Measurements from ENCODE around the gene SHCBP1L. TPM values are rescaled to one million over a fixed set of nuclear protein-coding genes. Genes with fewer than 3 reads are reported as not detected.

Gene SHCBP1L
- polyA plus RNA-seq, 1 donor from 2014 or later, result not detected

DNA sequence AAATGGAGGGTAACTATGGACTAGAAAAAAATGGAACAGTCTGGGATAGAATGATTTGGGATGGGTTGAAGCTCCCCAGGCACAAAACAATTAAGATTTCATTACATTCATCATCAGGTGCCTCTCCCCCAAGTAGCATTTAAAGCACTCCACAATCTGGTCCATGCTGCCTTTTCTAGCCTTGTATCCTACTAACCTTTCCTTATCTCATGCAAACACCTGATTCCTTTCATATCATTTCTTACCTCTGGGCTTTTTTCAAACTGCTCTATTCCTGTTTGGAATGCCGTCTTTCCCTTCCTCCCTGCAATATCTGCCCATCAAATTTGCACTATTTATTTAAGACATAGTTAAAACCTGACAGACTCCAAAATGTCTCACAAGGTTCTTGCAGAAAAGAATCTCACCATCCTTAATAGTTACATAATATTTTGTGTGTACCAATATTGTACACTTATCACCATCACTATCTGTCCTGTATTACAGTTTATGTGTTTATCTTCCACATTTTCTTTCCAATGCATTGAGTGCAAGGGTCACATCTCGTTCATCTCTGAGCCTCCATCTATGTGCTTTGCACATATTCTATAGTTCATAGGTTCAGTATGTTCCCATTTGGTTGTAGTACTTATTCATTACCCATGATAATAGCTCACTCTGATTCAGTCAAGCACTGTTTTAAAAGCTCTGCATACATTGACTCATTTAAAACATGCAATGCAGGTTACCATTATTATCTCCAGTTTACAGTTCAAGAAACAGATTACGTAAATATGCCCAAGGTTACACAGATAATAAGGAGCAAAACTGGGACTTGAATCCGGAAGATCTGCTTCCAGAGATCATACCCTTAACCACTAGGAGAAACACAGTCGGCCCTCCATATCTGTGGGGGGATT, 16.1 kb upstream of the SHCBP1L start:
- Histone ChIP-seq H3K36me3 (ENCODE audit: insufficient read depth, low read length) (no peaks in the 10 kb centered on the region), H4K20me1 (ENCODE audit: insufficient read depth) (no peaks in the 10 kb centered on the region), H3K9ac (ENCODE audit: low read length) (no peak overlapping the region), H3K4me3 (ENCODE audit: low read length) (no peak overlapping the region), H3K4me2 (ENCODE audit: low read length) (no peak overlapping the region), H3K9me2 (ENCODE audit: insufficient read depth, low read length) (no peaks in the 10 kb centered on the region), H3K27ac (ENCODE audit: low read length) (no peak overlapping the region), H3K79me2 (replicated peaks; ENCODE audit: insufficient read depth, low read length) (no peaks in the 10 kb centered on the region), H3K27me3 (ENCODE audit: insufficient read depth, low read depth, low read length) (no peaks in the 10 kb centered on the region), H3F3A (ENCODE audit: insufficient read depth, low read length, poor library complexity, severe bottlenecking) (no peaks in the 10 kb centered on the region), H3K9me3 (ENCODE audit: low read length) (no peaks in the 10 kb centered on the region), H2AFZ (ENCODE audit: low read depth, low read length) (no peak overlapping the region)
- TF ChIP-seq MXI1 (conservative IDR thresholded peaks at IDR 0.05; ENCODE audit: poor library complexity, severe bottlenecking) (no peak), RAD21 (conservative IDR thresholded peaks at IDR 0.05) (no peak), EP300 (conservative IDR thresholded peaks at IDR 0.05; ENCODE audit: poor library complexity, severe bottlenecking) (no peak), EZH2 (IDR thresholded peaks at IDR 0.05; ENCODE audit: borderline replicate concordance, insufficient read depth, low read length, poor library complexity, severe bottlenecking) (no peak), POLR2AphosphoS5 (IDR thresholded peaks at IDR 0.05) (no peak), TAF1 (IDR thresholded peaks at IDR 0.05; ENCODE audit: low read depth) (no peak)
- TF ChIP-seq, protein P1, sequence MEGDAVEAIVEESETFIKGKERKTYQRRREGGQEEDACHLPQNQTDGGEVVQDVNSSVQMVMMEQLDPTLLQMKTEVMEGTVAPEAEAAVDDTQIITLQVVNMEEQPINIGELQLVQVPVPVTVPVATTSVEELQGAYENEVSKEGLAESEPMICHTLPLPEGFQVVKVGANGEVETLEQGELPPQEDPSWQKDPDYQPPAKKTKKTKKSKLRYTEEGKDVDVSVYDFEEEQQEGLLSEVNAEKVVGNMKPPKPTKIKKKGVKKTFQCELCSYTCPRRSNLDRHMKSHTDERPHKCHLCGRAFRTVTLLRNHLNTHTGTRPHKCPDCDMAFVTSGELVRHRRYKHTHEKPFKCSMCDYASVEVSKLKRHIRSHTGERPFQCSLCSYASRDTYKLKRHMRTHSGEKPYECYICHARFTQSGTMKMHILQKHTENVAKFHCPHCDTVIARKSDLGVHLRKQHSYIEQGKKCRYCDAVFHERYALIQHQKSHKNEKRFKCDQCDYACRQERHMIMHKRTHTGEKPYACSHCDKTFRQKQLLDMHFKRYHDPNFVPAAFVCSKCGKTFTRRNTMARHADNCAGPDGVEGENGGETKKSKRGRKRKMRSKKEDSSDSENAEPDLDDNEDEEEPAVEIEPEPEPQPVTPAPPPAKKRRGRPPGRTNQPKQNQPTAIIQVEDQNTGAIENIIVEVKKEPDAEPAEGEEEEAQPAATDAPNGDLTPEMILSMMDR (IDR thresholded peaks at IDR 0.05; ENCODE audit: poor library complexity, severe bottlenecking), result no peak

DNA sequence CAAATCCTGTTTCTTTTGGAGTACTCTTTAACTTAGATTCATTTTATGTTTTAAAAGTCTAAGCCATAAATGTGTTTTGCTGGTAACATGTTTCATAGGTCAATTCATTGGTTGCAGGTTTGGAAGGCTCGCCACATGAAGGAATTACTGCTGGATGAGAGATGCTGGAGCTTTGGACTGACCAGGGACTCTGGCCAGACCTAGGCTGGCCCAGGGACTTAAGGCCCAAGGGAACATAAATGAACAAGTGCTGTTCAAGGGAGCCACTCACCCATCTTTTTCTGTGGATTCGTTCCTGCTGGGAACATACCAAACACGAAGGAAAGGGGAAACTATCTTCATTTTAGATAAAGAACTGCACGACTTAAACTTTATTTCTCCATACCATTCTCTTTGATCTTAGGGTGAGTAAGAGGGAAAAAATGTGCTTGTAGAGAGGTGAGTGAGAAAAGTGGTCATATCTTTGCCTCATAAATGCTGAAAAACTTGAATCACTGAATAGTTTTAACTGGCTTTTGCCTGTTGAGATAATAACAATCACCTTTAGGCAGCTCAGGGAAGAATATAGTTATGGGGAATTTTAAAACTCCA, 15.3 kb upstream of the SHCBP1L start:
- H3K4me2 ChIP-seq (ENCODE audit: low read length), result no peak overlapping the region

More for the DNA sequence above, 15.3 kb upstream of the SHCBP1L start:
- Histone ChIP-seq H3K9me3 (ENCODE audit: low read length) (no peaks in the 10 kb centered on the region), H3K27me3 (ENCODE audit: insufficient read depth, low read depth, low read length) (no peaks in the 10 kb centered on the region), H3K79me2 (replicated peaks; ENCODE audit: insufficient read depth, low read length) (no peaks in the 10 kb centered on the region), H4K20me1 (ENCODE audit: insufficient read depth) (no peaks in the 10 kb centered on the region), H3K9ac (ENCODE audit: low read length) (no peak overlapping the region), H2AFZ (ENCODE audit: low read depth, low read length) (no peak overlapping the region), H3K36me3 (ENCODE audit: insufficient read depth, low read length) (no peaks in the 10 kb centered on the region), H3F3A (ENCODE audit: insufficient read depth, low read length, poor library complexity, severe bottlenecking) (no peaks in the 10 kb centered on the region), H3K4me3 (ENCODE audit: low read length) (no peak overlapping the region), H3K27ac (ENCODE audit: low read length) (no peak overlapping the region), H3K9me2 (ENCODE audit: insufficient read depth, low read length) (no peaks in the 10 kb centered on the region)
- TF ChIP-seq RAD21 (conservative IDR thresholded peaks at IDR 0.05) (no peak), SMC3 (conservative IDR thresholded peaks at IDR 0.05; ENCODE audit: poor library complexity) (no peak), EP300 (conservative IDR thresholded peaks at IDR 0.05; ENCODE audit: poor library complexity, severe bottlenecking) (no peak), MXI1 (conservative IDR thresholded peaks at IDR 0.05; ENCODE audit: poor library complexity, severe bottlenecking) (no peak), POLR2AphosphoS5 (IDR thresholded peaks at IDR 0.05) (no peak), EZH2 (IDR thresholded peaks at IDR 0.05; ENCODE audit: borderline replicate concordance, insufficient read depth, low read length, poor library complexity, severe bottlenecking) (no peak), TAF1 (IDR thresholded peaks at IDR 0.05; ENCODE audit: low read depth) (no peak)
- TF ChIP-seq, protein P1 (IDR thresholded peaks at IDR 0.05; ENCODE audit: poor library complexity, severe bottlenecking), result no peak
- TF ChIP-seq, protein P2, sequence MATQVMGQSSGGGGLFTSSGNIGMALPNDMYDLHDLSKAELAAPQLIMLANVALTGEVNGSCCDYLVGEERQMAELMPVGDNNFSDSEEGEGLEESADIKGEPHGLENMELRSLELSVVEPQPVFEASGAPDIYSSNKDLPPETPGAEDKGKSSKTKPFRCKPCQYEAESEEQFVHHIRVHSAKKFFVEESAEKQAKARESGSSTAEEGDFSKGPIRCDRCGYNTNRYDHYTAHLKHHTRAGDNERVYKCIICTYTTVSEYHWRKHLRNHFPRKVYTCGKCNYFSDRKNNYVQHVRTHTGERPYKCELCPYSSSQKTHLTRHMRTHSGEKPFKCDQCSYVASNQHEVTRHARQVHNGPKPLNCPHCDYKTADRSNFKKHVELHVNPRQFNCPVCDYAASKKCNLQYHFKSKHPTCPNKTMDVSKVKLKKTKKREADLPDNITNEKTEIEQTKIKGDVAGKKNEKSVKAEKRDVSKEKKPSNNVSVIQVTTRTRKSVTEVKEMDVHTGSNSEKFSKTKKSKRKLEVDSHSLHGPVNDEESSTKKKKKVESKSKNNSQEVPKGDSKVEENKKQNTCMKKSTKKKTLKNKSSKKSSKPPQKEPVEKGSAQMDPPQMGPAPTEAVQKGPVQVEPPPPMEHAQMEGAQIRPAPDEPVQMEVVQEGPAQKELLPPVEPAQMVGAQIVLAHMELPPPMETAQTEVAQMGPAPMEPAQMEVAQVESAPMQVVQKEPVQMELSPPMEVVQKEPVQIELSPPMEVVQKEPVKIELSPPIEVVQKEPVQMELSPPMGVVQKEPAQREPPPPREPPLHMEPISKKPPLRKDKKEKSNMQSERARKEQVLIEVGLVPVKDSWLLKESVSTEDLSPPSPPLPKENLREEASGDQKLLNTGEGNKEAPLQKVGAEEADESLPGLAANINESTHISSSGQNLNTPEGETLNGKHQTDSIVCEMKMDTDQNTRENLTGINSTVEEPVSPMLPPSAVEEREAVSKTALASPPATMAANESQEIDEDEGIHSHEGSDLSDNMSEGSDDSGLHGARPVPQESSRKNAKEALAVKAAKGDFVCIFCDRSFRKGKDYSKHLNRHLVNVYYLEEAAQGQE (IDR thresholded peaks at IDR 0.05; ENCODE audit: borderline replicate concordance), result no peak

Data from neural cell (in vitro differentiated cells).